Osteoblast (primary cell): ENCODE measurements around the gene C7. TPM values are rescaled to one million over a fixed set of nuclear protein-coding genes. Genes with fewer than 3 reads are reported as not detected.
A peak's percentile ranks its signal among the peaks of the same experiment; 100 is the strongest.

Experiments used
- DNase-seq: peaks from one replicate; pipeline ENCODE4 v3.0.0; 2011; ENCODE audit warnings: low spot score, mixed read lengths; ENCODE audit not compliant: insufficient read length; ENCODE audit errors: missing footprints
- H2AFZ ChIP-seq: 2 replicates; pipeline ENCODE4 v1.6.0; 2011; ENCODE audit warnings: mild to moderate bottlenecking, low read length
- H3K27ac ChIP-seq: 2 replicates; pipeline ENCODE4 v1.5.1; 2011; ENCODE audit warnings: mild to moderate bottlenecking, low read depth, low read length, moderate library complexity
- H3K27me3 ChIP-seq: 2 replicates; pipeline ENCODE4 v1.6.0; 2012; ENCODE audit warnings: mild to moderate bottlenecking, control low read depth, inconsistent platforms, low read length, moderate library complexity; ENCODE audit not compliant: insufficient read depth
- H3K36me3 ChIP-seq: 2 replicates; pipeline ENCODE4 v1.5.1; 2011; ENCODE audit warnings: mild to moderate bottlenecking, low read length, control low read depth, moderate library complexity; ENCODE audit not compliant: insufficient read depth
- H3K4me1 ChIP-seq: 2 replicates; pipeline ENCODE4 v1.5.1; 2011; ENCODE audit warnings: mild to moderate bottlenecking, low read length, control low read depth, moderate library complexity; ENCODE audit not compliant: insufficient read depth
- H3K4me2 ChIP-seq: 2 replicates; pipeline ENCODE4 v1.6.0; 2011; ENCODE audit warnings: mild to moderate bottlenecking, low read length; ENCODE audit not compliant: insufficient read depth
- H3K4me3 ChIP-seq: fragments of 200-600 bp; sonication (generic); 3 replicates; pipeline ENCODE4 v1.5.1; 2012; ENCODE audit warnings: mild to moderate bottlenecking, low read length, inconsistent platforms; ENCODE audit not compliant: insufficient read depth
- H3K79me2 ChIP-seq: 2 replicates; pipeline ENCODE4 v1.6.0; 2012; ENCODE audit warnings: mild to moderate bottlenecking, low read length, control low read depth, inconsistent platforms; ENCODE audit not compliant: insufficient read depth
- H3K9me3 ChIP-seq: 2 replicates; pipeline ENCODE4 v1.5.1; 2011; ENCODE audit warnings: low read depth, low read length, control low read depth
- H4K20me1 ChIP-seq: 2 replicates; pipeline ENCODE4 v1.6.0; 2012; ENCODE audit warnings: mild to moderate bottlenecking, low read length, control low read depth; ENCODE audit not compliant: insufficient read depth
- CTCF ChIP-seq: IDR thresholded peaks from 2 replicates; pipeline ENCODE4 v1.5.1; 2011; ENCODE audit warnings: mild to moderate bottlenecking, low read depth, low read length, moderate library complexity; ENCODE audit errors: extremely low read depth
- total RNA-seq: library from RNA; depleted of rRNA; stranded (reverse); fragments of >200 nt; gene quantifications from 2 replicates; pipeline ENCODE4 v1.2.3, GENCODE V29; 2012

C7 gene
- total RNA-seq, 1 donor = 0.36 TPM

DNA sequence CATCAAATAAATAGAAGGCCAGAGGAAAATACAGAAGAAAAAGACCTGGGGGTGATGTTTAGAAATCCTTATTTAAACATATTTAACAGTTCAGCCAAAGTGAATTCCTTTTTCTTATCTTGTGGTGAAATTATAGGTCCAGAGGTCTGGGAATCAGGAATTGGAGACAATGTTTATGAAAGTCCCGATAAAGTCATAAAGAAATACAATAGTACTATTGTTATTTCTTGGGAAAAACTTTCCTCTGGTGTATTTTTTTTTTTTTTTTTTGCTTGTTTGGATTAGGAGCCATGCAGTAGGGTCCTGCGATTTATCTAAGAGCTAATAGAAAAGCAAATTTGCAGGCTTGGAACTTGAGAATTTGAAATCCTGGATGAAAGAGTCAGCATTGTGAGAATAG, 426 bp downstream of the C7 start:
- Histone ChIP-seq H3K4me1 (no peaks in the 10 kb centered on the region), H3K9me3 (no peaks in the 10 kb centered on the region), H3K27ac (no peak overlapping the region), H3K79me2 (no peaks in the 10 kb centered on the region), H3K4me2 (no peak overlapping the region), H4K20me1 (no peaks in the 10 kb centered on the region), H3K36me3 (no peaks in the 10 kb centered on the region), H2AFZ (no peak overlapping the region), H3K4me3 (no peak overlapping the region), H3K27me3 (no peaks in the 10 kb centered on the region)
- DNase-seq = no peak
- TF ChIP-seq CTCF = no peak

DNA sequence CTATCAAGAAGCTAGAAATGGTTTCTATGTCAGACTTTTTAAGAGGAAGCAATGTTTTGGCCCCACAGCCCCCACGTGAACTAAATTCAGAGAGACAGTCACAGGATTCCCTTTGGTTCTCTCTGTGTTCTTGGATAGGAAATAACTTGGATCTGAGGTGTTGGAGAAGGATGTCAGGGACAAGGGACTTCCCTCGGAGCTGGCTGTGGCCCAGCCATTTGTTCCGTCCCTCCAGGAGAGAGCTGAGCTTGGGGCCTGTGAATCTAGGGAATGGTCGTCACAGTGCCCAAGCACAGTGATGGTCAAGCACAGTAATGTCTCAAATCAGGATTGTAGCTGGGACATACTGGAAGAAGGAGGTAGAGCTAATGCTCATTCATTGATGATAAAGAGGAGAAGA, 2.0 kb downstream of the C7 start:
- no peaks in the 10 kb centered on the region for H3K79me2 ChIP-seq
- H3K27ac ChIP-seq = no peak overlapping the region
- no peaks in the 10 kb centered on the region for H4K20me1 ChIP-seq
- no peak overlapping the region for H2AFZ ChIP-seq
- no peaks in the 10 kb centered on the region for H3K36me3 ChIP-seq
- no peaks in the 10 kb centered on the region for H3K9me3 ChIP-seq
- no peak for TF ChIP-seq CTCF
- DNase-seq = no peak
- no peak overlapping the region for H3K4me3 ChIP-seq
- H3K4me2 ChIP-seq = no peak overlapping the region
- no peaks in the 10 kb centered on the region for H3K27me3 ChIP-seq
- H3K4me1 ChIP-seq = no peaks in the 10 kb centered on the region

- TF ChIP-seq CTCF = no peak
- Histone ChIP-seq H3K4me2 (peak overlapping the region; percentile 69), H3K27ac (no peak overlapping the region), H2AFZ (peak overlapping the region; percentile 63), H3K4me1 (no peaks in the 10 kb centered on the region), H3K36me3 (no peaks in the 10 kb centered on the region), H3K9me3 (no peaks in the 10 kb centered on the region), H3K4me3 (peak overlapping the region; percentile 52), H3K27me3 (no peaks in the 10 kb centered on the region), H3K79me2 (no peaks in the 10 kb centered on the region), H4K20me1 (no peaks in the 10 kb centered on the region)
- DNase-seq = no peak
These were observed 5.5 kb downstream of the C7 start for GRCh38 chr5:40914835-40915234.

DNA sequence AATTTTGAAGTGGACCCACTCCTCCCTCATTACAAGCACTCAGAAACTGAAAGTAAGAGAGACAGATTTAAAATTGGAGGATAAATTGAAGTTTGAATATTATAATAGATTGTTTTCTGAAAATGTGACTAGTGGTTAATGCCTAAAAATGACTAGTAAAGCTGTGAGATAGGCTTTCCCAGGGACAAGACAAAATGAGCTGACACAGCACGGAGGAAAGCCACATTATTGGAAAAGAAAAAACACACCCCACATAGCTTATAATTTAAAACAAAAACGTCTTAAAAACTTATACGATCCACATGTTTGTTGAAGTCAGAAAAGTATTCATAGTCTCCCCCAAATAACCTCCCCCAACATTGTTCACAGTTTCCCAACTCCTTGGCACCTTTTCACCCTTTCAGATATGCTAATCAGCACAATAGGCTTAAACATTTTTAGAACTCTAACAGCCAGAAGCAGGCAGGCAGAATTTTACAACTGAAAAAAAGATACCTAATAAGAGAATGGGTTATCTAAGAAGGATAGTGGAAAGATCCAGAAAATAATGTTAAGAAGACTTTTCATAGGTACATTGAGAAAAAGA, 6.1 kb downstream of the C7 start:
- peak overlapping the region; percentile 52 for H3K4me3 ChIP-seq
- H3K4me2 ChIP-seq = peak overlapping the region; percentile 69

More for the DNA sequence above, 6.1 kb downstream of the C7 start:
- Histone ChIP-seq H4K20me1 (no peaks in the 10 kb centered on the region), H3K27me3 (no peaks in the 10 kb centered on the region), H3K9me3 (no peaks in the 10 kb centered on the region), H3K79me2 (no peaks in the 10 kb centered on the region), H3K27ac (no peak overlapping the region), H3K4me1 (no peaks in the 10 kb centered on the region), H3K36me3 (no peaks in the 10 kb centered on the region), H2AFZ (peak overlapping the region; percentile 63)
- no peak for TF ChIP-seq CTCF
- no peak for DNase-seq
